ENCODE measurements around the gene FUT6. TPM values are rescaled to one million over a fixed set of nuclear protein-coding genes. Genes with fewer than 3 reads are reported as not detected.

Gene FUT6
- total RNA-seq, 2 experiments from 2014 or later: not detected

- ChIA-PET POLR2A (interaction anchor here (0.6 kb wide), 1 partner anchor 12 kb away, joined by 3 read pairs; no protein-coding TSS in a partner anchor), CTCF (ENCODE audit: unreplicated experiment) (no interaction called here)
- Histone ChIP-seq H3K4me2 (ENCODE audit: low read length) (no peak overlapping the region), H3K9me3 (ENCODE audit: low read length) (no peaks in the 10 kb centered on the region), H3K79me2 (ENCODE audit: insufficient read depth, low read depth, low read length) (peaks cover 7% of the 10 kb centered on the region; the same call in 1 of the 2 replicates), H3K4me3 (ENCODE audit: low read depth, low read length, poor library complexity, severe bottlenecking) (no peak overlapping the region), H3K27ac (ENCODE audit: low read depth, low read length, poor library complexity, severe bottlenecking) (no peak overlapping the region), H4K20me1 (ENCODE audit: insufficient read depth, low read length) (no peaks in the 10 kb centered on the region), H3K36me3 (ENCODE audit: insufficient read depth, low read length) (peaks cover 85% of the 10 kb centered on the region), H3K9me2 (ENCODE audit: insufficient read depth, low read length) (no peaks in the 10 kb centered on the region), H2AFZ (ENCODE audit: low read length) (no peak overlapping the region), H3K4me1 (ENCODE audit: insufficient read depth, low read length, poor library complexity, severe bottlenecking) (peaks cover 5% of the 10 kb centered on the region)
- TF ChIP-seq EZH2phosphoT487 (IDR thresholded peaks at IDR 0.05; ENCODE audit: borderline replicate concordance, low read depth, low read length): no peak
- TF ChIP-seq, protein P1, sequence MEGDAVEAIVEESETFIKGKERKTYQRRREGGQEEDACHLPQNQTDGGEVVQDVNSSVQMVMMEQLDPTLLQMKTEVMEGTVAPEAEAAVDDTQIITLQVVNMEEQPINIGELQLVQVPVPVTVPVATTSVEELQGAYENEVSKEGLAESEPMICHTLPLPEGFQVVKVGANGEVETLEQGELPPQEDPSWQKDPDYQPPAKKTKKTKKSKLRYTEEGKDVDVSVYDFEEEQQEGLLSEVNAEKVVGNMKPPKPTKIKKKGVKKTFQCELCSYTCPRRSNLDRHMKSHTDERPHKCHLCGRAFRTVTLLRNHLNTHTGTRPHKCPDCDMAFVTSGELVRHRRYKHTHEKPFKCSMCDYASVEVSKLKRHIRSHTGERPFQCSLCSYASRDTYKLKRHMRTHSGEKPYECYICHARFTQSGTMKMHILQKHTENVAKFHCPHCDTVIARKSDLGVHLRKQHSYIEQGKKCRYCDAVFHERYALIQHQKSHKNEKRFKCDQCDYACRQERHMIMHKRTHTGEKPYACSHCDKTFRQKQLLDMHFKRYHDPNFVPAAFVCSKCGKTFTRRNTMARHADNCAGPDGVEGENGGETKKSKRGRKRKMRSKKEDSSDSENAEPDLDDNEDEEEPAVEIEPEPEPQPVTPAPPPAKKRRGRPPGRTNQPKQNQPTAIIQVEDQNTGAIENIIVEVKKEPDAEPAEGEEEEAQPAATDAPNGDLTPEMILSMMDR (conservative IDR thresholded peaks at IDR 0.05; ENCODE audit: low read length): no peak
- no peak for DNase-seq (ENCODE audit: low spot score)
- BruUV-seq (replicated peaks): no TSS peak
- intact Hi-C loops (cut with micrococcal nuclease; ENCODE audit: unreplicated experiment): no loop called here
Measured at GRCh38 chr19:5785423-5785822, 54.1 kb downstream of the FUT6 start.

GRCh38 chr19:5784581-5785147, 54.8 kb downstream of the FUT6 start, which contains the start of gene PRR22:
Gene PRR22 (minus strand): TSS chr19:5784746. CDS start chr19:5784660, 86 bp downstream.
- H4K20me1 ChIP-seq (ENCODE audit: insufficient read depth, low read length): no peaks in the 10 kb centered on the region
- H3K27ac ChIP-seq (ENCODE audit: low read depth, low read length, poor library complexity, severe bottlenecking): no peak within 1 kb of the TSS
- H3K4me1 ChIP-seq (ENCODE audit: insufficient read depth, low read length, poor library complexity, severe bottlenecking): no peaks in the 10 kb centered on the region
- TF ChIP-seq, protein P1 (conservative IDR thresholded peaks at IDR 0.05; ENCODE audit: low read length): no peak
- no peak for TF ChIP-seq EZH2phosphoT487 (IDR thresholded peaks at IDR 0.05; ENCODE audit: borderline replicate concordance, low read depth, low read length)
- H3K4me3 ChIP-seq (ENCODE audit: low read depth, low read length, poor library complexity, severe bottlenecking): no peak within 1 kb of the TSS
- intact Hi-C loops (cut with micrococcal nuclease; ENCODE audit: unreplicated experiment): no loop called here
- DNase-seq (ENCODE audit: low spot score): no peak
- no TSS peak for BruUV-seq (replicated peaks)
- peaks cover under 1% of the 10 kb centered on the region; the same call in 1 of the 2 replicates for H3K79me2 ChIP-seq (ENCODE audit: insufficient read depth, low read depth, low read length)
- no peak within 1 kb of the TSS for H2AFZ ChIP-seq (ENCODE audit: low read length)
- H3K4me2 ChIP-seq (ENCODE audit: low read length): no peak within 1 kb of the TSS
- H3K9me2 ChIP-seq (ENCODE audit: insufficient read depth, low read length): no peaks in the 10 kb centered on the region
- CTCF ChIA-PET (ENCODE audit: unreplicated experiment): no interaction called here
- H3K9me3 ChIP-seq (ENCODE audit: low read length): no peaks in the 10 kb centered on the region
- POLR2A ChIA-PET: interaction anchor here (0.6 kb wide), 1 partner anchor 11 kb away, joined by 3 read pairs; no protein-coding TSS in a partner anchor
- H3K36me3 ChIP-seq (ENCODE audit: insufficient read depth, low read length): peaks cover 78% of the 10 kb centered on the region
